Measurements from ENCODE around the gene ANAPC15.
"Not testable (repeated sequence)": the region's sequence is repeated elsewhere in the genome, so short reads cannot be mapped to it uniquely, and the experiment has no call there.

The ANAPC15 gene

DNA sequence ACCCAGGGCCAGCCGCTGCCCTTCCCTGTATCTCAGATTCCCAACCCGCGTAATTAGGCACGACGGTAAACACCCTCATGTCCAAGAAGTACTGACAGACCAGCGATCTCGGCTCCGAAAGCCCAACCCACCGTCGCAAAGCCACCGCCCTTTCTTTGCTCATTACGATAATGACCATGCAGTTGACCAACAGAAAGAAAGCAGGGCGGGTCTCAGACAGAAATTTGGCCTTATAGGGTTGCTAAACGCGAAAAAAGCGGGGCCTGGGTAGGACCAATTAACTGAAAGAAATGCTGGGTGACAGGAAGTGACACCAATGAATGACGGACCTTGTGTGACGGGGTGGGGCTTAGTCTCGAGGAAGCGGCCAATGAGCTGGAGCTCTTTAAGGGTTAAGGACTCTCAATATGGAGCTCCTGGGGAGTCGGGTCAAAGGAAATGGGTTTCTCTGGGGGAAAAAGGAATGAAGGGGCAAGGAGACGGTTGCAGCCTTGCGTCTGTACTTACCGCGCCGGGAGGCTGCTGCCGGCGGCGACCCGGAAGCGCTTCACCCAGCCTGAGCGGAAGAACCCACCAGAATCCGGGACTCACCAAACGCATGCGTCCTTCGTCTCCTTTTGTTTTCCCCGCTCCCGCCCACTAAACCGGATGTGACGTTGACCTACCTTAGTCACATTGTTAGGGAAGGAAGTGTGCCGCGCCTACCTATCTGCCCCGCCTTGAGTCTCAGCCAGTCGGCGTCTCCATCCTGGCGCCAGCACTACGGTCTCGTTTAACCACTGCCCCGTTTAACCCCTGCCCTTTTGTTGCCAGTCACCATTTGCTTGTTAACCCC is at the start of gene ANAPC15:
ANAPC15 (minus strand) TSS at position 553 of the 835 bp plus-strand sequence. CDS start 1,419 bp downstream, outside the sequence.
- DNase-seq (ENCODE audit: low read depth in 2 of 2, low spot score in 1 of 2) = peak; percentile 96

DNA sequence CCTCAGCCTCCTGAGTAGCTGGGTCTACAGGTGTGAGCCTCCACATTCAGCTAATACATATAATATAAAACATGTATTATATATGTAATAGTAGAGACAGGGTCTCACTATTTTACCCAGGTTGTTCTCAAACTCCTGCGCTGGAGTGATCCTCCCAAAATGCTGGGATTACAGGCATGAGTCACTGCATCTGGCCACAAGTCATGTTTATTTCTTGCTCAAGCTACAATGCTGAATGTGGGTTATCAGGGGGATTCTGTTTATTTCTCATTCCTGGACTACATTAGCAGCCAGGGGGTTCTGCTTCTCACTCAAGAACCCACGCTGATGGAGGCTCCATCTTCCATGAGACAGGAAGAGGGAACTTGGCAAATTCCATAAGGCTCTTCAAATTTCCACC is 47.8 kb upstream of the ANAPC15 start:
- DNase-seq (ENCODE audit: low read depth in 2 of 2, low spot score in 1 of 2) = no peak

DNA sequence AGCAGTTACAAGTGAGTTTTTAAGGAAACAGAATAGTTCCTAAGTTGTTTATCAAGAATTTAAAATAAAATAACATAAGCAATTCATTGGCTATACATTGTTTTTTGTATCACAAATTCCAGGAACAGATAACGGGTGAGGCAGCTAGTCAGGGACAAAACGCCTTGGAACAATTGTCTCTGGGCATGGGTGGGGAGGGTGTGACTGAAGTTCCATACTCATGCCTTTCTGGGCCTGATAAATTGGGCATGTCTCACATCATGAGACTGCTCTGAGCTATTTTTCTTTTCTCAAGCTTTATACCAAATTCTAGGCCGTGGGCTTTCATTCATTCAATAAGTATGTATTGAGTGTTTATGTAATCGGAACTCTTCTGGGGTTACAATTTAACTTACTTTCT is 44.6 kb upstream of the ANAPC15 start:
- DNase-seq (ENCODE audit: low read depth in 2 of 2, low spot score in 1 of 2) = no peak

DNA sequence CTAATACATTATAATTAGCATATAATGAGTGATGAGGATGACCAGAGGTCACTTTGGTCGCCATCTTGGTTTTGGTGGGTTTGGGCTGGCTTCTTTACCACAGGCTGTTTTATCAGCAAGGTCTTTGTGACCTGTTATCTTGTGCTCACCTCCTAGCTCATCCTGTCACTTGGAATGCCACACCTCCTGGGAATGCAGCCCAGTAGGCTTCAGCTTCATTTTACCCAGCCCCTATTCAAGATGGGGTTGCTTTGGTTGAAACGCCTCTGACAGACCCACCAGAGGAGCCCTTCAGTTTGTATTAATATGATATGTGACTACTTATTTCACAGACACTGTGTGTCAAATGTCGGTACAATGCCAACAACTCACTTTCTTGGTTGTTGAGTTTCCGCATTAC is 43.3 kb upstream of the ANAPC15 start:
- no peak for DNase-seq (ENCODE audit: low read depth in 2 of 2, low spot score in 1 of 2)

DNA sequence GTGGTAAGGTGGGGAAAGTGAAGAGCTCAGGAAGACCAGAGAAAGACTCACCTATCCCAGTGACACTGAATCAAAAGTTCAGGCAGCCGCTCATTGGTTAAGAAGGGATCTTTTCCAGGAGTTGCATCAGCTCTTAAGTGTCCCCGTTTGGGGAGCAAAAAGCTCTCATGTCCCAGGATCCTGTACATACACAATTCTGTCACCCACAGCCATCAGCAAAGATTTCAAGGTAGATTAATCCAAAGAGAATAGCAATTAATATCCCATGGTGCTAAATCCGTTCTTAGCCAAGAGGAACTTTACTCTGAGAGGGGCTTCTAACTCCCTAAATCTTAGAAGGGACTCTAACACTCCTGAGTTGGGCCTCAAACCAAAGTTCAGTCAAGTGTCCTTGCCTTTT is 42.3 kb upstream of the ANAPC15 start:
- DNase-seq (ENCODE audit: low read depth in 2 of 2, low spot score in 1 of 2) = no peak

DNA sequence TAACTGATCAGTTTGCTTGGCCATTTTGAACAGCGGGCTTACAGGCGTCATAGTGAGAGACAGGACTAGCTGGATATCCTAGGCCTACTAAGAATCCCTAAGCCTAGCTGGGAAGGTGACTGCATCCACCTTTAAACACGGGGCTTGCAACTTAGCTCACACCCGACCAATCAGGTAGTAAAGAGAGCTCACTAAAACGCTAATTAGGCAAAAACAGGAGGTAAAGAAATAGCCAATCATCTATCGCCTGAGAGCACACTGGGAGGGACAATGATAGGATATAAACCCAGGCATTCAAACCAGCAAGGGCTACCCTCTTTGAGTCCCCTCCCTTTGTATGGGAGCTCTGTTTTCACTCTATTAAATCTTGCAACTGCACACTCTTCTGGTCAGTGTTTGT is 41.4 kb upstream of the ANAPC15 start:
- not testable (repeated sequence) for DNase-seq (ENCODE audit: low read depth in 2 of 2, low spot score in 1 of 2)

DNA sequence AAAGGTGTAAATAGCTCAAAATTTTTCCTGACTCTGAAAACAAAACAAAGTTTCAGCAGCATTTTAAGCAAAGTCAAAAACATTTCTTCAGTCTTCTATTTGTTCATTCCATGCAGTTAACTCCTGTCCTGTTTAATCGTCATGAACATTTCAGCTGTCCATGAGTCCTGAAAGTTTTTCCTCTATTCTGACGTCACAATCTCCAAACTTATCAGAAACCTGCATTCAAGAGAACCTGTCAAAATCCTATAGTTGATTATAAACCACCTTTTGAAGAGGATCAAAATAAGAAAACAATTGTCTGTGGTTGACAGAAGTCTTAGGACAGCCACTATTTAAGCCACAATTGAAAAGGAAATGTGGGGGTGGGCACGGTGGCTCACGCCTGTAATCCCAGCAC is 38.4 kb upstream of the ANAPC15 start:
- DNase-seq (ENCODE audit: low read depth in 2 of 2, low spot score in 1 of 2) = no peak

DNA sequence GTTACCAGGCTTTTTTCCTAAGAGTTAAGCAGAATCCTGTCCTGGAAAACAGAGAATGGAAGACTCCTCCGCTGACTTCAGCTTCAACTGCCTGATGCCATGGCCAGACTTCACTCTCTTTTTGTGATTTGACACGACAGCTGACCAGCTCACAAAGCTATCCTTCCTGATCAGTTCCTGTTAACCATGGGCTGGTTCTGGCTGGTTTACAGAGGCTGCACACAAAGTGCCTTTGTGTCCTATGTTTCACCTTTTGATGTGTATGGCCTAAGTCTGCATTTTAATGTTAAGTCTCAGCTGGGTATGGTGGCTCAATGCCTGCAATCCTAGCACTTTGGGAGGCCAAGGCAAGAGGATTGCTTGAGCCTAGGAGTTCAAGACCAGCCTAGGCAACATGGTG is 34.1 kb upstream of the ANAPC15 start:
- DNase-seq (ENCODE audit: low read depth in 2 of 2, low spot score in 1 of 2) = no peak

DNA sequence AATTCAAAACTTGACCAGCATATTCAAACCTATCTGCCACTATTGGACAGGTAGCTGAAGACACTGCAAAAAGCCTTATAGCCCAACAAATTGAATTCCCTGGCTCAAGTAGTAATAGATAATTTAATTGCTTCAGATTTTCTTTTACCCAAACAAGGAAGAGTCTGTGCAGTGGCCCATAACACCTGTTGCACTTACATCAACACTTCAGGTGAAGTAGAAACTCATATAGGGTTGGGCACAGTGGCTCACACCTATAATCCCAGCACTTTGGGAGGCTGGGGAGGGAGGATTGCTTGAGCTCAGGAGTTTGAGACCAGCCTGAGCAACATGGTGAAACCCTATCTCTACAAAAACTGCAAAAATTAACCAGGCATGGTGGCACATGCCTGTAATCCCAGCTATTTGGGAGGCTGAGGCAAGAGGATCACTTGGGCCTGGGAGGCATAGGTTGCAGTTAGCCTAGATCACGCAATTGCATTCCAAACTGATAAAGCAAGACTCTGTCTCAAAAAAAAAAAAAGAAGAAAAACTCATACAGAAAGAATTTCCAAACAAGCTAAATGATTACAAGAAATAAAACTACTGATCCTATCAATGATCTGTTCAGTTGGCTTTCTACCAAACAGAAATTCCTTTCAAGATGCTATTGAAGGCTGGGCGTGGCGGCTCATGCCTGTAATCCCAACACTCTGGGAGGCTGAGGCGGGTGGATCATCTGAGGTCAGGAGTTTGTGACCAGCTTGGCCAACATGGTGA is 32.5 kb upstream of the ANAPC15 start:
- no peak for DNase-seq (ENCODE audit: low read depth in 2 of 2, low spot score in 1 of 2)

DNA sequence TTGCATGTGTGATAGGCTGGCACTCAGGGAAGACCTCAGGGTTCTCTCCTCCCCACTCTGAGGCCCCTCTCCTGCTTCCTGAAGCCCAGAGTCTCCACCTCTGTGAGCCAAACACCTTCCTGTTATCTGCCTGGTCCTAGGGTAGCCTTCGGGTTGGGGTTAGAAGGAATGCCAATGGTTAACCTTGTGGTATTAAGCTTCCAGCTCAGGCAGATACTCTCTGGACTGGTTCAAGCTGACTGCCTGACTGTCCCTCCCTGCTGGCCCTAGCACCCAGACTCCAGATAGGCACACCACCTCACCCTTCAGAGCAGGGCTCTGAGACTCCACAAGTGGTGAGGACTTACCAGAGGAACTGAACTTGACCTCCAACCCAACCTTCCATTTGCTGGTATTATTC is 30.0 kb upstream of the ANAPC15 start:
- not testable (repeated sequence) for DNase-seq (ENCODE audit: low read depth in 2 of 2, low spot score in 1 of 2)

DNA sequence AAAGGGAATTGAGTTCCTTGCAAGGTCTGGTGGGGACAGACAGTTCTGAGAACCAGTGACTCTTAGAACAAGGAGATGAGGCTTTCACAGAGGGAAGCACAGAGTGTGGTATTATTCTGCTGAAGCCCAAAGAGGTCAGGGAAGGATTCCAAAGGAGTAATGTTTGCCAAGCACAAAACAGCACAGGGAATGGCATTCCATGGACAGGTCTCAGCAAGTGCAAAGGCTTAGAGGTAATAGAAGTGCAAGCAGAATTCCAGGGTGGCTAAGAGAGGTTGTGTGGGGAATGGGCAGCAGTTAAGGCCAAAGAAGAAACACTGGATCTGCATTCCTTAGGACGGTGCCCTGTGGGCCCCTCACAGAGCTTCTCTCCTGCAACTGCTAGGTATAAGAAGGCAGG is 29.6 kb upstream of the ANAPC15 start:
- DNase-seq (ENCODE audit: low read depth in 2 of 2, low spot score in 1 of 2) = not testable (repeated sequence)

DNA sequence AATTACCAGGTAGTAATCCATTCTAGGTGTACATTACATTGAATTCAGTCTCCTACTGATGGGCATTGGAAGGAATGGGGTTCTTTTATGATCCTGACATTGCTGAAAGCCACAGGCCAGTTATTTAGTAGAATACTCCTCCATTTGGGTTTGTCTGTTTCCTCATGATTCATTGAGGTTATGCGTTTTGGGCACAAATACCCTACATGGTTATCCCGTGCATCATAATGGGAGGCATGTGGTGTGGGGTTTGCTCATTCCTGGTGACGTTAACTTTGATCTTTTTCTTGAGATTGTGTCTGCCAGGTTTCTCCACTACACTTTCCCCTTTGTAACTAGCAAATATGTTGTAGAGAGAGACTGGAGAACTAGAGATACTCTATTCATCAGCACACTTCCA is 28.6 kb upstream of the ANAPC15 start:
- DNase-seq (ENCODE audit: low read depth in 2 of 2, low spot score in 1 of 2) = no peak

DNA sequence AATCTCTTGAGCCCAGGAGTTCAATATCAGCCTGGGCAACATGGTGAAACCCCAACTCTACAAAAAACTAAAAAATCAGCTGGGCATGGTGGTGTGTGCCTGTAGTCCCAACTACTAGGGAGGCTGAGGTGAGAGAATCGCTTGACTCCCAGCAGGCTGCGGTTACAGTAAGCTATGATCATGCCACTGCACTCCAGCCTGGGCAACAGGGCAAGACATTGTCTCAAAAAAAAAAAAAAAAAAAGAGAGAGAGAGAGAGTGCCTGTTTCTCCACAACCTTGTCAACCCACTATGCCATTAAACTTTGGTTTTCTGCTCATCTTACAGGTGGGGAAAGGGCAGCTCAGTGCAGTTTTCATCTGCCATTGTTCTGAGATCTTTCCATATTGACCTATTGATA is 28.2 kb upstream of the ANAPC15 start:
- no peak for DNase-seq (ENCODE audit: low read depth in 2 of 2, low spot score in 1 of 2)

DNA sequence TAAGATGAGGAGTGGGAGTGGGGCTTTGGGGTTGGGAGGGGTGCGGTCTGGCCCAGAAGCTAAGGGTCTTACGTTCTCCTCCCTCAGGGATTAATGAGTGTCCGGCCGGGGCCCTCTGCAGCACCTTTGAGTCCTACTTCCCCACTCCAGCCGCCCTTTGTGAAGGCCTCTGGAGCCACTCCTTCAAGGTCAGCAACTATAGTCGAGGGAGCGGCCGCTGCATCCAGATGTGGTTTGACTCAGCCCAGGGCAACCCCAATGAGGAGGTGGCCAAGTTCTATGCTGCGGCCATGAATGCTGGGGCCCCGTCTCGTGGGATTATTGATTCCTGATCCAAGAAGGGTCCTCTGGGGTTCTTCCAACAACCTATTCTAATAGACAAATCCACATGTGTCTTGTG is 27.0 kb upstream of the ANAPC15 start:
- no peak for DNase-seq (ENCODE audit: low read depth in 2 of 2, low spot score in 1 of 2)

DNA sequence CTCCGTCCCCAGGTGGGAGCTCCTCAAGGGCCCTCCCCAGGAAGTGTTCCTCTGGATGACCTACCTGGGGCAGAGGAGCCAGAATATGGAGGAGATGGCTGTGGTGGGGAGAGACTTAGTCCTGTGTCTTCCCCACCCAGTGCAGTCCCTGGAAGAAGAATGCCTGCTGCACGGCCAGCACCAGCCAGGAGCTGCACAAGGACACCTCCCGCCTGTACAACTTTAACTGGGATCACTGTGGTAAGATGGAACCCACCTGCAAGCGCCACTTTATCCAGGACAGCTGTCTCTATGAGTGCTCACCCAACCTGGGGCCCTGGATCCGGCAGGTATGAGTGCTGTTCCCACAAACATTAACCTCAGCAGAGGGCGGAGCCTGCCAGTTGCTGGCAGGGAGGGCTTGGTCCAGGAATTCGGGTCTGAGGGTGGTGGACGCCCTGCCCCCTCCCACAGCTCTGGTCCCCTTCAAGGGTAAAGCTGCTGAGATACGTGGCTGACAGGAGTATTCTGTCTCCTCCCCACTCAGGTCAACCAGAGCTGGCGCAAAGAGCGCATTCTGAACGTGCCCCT is 26.4 kb upstream of the ANAPC15 start:
- DNase-seq (ENCODE audit: low read depth in 2 of 2, low spot score in 1 of 2) = no peak

DNA sequence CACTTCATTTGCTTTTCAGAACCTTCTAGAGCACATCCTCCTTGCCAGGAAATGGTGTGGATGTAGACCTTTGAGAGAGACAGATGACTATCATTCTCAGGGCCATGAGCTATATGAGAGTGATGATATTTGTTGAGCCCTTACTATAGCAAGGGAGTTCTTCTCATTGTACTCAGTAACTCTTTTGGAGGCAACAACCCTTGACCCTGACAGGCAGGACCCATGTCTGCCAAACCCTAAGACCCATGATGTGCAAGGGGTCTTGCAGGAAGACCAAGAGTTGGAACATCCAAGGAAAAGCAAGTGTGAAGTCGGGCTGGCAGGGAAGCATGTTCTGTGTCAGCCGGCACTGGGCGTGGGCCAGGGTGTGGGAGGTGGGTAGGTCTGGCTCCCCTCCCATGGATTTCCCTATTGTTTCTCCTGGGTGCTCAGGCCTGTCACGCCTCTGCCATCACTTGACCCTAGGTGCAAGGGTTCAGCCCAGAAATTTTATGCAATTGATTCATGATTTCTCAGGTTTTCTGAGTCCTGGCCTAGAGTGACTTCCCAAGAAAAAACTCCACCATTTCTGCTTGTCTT is 24.3 kb upstream of the ANAPC15 start:
- no peak for DNase-seq (ENCODE audit: low read depth in 2 of 2, low spot score in 1 of 2)

DNA sequence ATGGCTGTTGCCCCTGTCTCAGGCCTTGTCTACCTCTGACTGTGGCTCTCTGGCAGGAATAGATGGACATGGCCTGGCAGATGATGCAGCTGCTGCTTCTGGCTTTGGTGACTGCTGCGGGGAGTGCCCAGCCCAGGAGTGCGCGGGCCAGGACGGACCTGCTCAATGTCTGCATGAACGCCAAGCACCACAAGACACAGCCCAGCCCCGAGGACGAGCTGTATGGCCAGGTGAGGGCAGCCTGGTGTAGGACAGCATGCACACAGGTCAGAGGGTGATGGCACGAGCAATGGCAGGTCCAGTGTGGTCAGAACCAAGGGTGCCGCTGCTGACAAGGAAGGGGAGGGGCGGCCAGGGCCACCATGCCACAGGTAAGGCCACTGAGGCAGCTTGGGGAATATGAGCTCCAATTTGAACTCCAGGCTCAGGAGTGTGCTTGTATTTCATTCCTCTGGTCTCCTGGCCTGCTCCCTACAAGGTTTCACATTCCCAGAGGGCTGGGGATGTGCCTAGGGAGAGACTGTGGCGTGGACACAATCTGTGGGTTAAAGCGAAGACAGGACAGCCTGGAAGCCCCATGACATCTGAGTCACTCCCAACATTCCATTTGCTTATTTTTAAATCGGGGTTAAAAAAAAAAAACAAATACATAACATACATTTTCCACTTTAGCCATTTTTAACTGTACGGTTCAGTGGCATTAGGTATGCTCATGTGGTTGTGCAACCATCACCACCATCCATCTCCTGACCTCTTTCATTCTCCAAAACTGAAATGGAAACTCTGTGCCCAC is 23.6 kb upstream of the ANAPC15 start:
- no peak for DNase-seq (ENCODE audit: low read depth in 2 of 2, low spot score in 1 of 2)

DNA sequence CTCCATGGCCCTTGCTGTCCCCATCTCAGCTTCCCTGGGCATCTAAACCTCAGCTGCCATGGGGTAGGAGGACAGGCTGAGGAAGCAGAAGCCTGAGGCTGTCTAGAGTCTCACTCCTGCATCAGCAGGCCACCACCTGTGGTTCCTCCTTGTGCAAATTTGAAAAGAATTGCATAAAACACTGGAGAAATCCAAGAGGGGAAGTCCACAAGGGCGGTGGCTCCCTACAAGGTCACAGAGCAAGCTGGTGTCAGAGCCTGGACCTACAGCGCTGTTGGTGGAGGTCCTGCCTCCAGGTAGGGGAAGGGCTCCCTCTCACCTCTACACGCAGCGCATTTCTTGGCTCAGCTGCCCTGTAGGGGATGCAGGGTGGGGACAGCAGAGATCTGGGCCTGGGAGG is 23.0 kb upstream of the ANAPC15 start, which contains the start of gene FOLR3:
FOLR3 (plus strand) TSS at position 253 of the 400 bp plus-strand sequence. CDS start 228 bp downstream, outside the sequence.
- not testable (repeated sequence) for DNase-seq (ENCODE audit: low read depth in 2 of 2, low spot score in 1 of 2)

DNA sequence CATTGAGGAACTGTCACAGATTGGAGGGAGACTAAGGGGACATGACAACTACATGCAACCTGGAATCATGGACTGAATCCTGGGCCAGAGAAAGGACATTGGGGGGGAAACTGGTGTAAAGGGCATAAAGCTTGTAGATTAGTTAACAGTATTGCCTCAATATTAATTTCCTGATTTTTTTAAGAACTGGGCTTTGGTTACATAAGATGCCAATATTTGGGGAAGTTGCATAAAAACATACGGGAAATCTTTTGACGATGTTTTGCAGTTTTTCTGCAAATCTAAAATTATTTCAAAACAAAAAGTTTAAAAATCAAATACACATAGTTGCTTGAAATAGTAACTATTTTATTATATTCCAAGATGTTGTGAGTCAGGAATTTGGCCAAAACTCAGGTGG is 20.2 kb upstream of the ANAPC15 start:
- DNase-seq (ENCODE audit: low read depth in 2 of 2, low spot score in 1 of 2) = no peak

DNA sequence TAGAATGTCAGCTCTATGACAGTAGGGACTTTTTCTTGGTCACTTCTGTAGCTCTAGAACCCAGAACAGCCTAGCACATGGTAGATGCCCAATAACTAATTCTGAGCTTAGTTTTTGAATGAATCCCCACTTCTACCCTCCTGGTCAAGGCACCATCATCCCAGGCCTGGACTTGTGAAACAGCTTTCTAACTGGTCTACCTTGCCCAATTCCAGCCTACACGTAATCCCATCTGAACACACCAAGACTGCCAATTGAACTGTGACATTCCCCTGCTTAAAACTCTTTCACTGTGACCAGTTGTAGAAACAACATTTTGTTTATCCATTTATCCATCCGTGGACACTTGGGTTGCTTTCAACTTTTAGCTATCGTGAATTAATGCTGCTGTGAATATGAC is 16.9 kb upstream of the ANAPC15 start:
- DNase-seq (ENCODE audit: low read depth in 2 of 2, low spot score in 1 of 2) = no peak

DNA sequence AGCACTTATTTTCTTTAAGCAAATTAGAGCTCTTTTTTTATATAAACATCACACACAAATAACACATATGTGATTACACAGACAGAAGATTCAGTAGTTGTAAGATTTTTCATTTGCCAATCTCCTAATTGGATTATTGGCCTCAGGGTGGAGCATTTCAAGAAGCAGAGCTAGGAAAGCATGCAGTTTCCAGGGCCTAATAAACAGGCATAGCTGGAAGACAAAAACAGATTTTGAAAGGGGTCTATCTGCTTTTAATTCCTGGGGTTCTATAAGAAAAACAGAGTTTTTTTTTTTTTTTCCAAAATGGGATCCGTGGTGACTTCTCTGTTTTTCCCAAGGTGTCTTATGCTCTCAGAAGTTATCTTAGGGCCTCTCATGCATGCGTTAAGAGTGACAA is 15.4 kb upstream of the ANAPC15 start:
- DNase-seq (ENCODE audit: low read depth in 2 of 2, low spot score in 1 of 2) = no peak

Data from stimulated activated CD8-positive, alpha-beta memory T cell treated with anti-CD3 and anti-CD28 coated beads, Interleukin-4, amount 100 ng/mL, for 1 hour (primary cell).